ENCODE measurements around the gene DNAH2.

- no peak for TF ChIP-seq CTCF (IDR thresholded peaks at IDR 0.05)
- no peak for TF ChIP-seq POLR2A (IDR thresholded peaks at IDR 0.05)
Observed at GRCh38 chr17:7703584-7704479, 13.7 kb upstream of the DNAH2 start.
